NCI-H187 treated with DMSO at 0.1 percent for 48 hours (cell line): ENCODE measurements around the gene DYNLL1.
"Not testable (repeated sequence)": the region's sequence is repeated elsewhere in the genome, so short reads cannot be mapped to it uniquely, and the experiment has no call there.

Experiments used
- DNase-seq: peaks from one replicate; lab custom pipeline; 2025; lab: John Stamatoyannopoulos, UW

DYNLL1 gene

DNA sequence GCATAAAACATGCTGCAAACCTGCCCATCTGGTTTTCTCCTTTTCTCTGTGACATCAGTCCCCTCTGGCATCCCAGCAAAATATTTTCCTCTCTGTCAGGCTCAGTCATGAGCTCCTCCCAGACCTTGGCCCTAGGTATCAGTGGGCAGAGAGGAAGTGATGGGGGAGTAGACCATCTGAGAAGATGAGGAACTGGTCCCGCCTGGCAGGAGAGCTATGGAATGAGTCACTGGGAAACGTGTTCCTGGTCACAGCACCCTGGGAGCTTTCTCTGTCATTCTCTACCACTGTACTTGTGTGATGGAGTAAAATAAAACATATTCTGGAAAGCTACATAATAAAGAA lies 21.3 kb upstream of the DYNLL1 start:
- DNase-seq, result no peak

DNA sequence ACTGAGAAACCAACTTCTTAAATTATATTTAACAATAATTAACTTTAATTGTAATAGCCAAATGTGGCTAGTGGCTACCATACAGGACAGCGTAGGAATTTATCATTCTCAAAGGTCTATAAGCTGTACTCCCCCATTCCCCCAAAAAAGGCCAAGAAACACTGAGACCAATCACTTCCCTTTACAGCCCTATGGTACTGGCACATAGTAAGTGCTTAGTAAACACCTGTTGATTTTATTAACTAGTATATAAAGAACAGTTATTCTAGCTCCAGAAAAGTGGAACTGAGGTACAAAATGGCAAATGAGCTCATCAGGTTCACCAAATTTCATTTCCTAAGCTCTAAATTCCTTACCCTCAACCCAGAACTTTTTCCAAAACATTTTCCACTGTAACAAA lies 20.3 kb upstream of the DYNLL1 start:
- DNase-seq, result no peak

DNA sequence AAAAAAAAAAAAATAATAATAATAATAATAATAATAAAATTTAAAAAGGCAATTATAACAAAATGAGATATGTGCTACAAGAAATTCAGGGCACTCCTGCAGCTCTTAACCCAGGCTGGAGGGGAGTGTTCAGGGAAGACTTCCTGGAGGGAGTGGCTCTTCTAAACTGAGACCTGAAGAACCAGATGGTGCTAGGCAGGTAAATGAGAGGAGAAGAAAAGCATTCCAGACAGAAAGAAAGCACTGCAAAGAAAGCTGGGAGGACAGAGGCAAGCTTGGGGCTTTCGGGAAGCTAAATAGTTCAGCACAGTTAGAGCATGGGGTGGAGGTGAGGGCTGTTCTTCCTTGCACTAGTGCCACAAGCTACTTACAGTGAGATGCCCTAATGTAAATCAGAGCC lies 16.5 kb upstream of the DYNLL1 start:
- no peak for DNase-seq

DNA sequence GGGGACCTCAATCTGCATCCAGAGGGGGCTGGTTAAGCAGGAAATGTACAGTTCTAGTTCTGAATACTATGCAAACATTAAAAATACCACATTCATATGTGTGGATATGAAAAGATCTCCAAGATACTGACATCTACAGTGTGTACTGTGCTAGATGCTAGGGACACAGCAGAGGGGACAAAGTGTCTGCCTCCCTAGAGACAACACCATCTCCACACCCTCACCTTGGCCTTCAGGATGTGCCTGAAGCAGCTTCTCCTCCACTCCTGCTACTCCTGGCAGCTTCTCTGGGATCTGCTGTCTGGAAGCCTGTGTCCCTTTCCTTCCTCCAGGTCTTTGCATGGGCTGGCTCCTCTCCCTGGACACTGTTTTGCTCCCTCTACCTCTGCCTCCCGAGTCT lies 15.7 kb upstream of the DYNLL1 start:
- DNase-seq, result no peak

DNA sequence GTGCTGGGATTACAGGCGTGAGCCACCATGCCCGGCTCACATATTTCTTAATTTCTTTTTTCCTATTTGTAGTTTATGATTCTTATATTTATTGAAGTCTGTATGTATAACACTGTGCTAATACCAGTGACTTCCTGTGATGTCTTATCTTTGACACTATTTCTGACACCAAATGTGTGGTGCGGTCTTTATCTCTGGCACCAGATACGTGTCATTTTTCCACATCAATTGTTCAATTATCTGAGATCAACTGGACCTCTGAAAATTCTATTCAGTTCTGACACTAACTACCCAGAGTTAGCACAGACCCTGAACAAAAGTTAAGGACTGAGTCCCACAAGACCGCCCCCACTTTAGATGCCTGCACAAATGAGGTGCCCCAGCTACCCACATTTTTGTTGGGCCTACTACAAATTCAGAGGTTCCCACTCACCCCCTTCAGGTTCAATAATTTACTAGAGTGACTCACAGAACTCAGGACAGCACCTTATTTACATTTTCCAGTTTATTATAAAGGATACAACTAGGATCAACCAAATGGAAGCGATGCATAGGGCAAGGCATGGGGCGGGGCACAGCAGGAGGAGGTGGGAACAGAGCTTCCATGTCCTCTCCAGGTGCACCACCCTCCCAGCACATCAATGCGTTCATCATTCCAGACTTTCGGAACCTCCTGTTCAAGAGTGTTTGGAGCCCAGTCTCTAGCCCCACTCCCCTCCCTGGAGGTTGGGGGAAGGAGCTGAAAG lies 14.7 kb upstream of the DYNLL1 start:
- no peak for DNase-seq

DNA sequence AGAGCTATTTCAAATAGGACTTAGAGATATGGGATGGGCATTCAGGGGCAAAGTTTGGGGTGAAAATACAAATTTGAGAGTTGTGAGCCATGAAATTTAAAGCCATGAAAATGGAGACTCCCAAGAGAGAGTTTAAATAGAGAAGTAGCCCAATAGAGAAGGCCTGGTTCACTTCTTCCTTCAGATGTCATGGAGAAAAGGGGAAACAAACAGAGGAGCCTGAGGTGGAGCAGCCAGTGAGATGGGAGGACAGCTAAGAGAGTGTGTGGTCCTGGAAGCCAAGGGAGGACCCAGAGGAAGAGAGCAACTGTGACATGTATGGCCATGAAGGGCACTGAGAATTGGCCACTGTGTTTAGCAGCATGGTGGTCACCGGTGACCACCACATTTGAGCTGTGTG lies 12.3 kb upstream of the DYNLL1 start:
- no peak for DNase-seq

DNA sequence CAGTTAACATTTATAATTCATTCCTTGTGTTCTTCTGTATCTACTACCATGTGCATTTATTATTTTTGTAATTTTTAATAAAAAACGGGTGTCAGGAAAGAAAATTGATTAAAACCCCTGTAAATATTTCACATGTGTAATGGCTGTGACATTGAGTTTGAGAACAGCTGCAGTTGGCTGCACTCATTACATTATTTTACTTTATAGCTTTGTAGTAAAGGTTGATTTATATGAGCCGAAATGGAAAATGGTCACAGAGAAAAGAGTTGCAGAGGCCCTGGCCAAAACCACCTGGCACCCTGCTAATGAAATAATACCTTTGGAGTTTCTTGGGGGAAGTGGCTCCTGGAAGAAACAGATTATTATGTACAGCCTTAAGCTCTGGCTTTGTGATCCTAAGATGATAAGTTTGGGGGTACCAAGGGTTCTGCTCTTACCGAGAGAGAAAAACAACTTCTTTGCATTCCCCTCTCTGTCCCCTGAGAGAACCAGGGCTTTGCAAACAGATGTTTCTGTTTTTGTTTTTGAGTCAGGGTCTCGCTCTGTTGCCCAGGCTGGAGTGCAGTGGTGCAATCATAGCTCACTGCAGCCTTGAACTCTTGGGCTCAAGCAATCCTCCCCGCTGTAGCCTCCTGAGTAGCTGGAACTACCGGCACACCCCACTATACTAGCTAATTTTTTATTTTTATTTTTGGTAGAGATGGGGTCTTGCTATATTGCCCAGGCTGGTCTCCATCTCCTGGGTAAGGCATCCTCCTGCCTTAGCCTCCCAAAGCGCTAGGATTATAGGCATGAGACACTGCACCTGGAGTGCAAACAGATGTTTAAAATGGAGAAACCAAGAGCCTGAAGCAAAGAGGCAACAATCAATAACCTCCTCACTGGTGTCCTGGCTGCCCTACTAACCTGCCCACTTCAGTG lies 9.7 kb upstream of the DYNLL1 start:
- no peak for DNase-seq

DNA sequence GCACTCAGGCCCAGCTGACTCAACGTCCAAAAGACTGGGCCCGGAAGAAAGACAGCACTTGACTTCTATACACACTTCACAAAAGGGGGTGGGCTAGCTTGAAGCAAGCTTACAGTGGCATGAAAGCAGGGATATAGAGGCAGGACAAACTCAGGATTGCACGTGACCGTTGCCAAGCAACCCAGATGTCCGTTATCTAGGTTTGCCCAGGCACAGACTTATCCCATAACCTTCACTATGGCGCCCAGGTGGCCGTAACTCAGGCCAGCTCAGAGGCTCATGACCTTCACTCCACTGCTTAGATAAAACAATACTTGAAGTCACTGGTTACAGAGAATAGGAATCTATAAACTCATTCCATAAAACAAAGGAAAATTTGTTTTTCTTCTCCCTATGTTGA lies 8.4 kb upstream of the DYNLL1 start:
- not testable (repeated sequence) for DNase-seq

DNA sequence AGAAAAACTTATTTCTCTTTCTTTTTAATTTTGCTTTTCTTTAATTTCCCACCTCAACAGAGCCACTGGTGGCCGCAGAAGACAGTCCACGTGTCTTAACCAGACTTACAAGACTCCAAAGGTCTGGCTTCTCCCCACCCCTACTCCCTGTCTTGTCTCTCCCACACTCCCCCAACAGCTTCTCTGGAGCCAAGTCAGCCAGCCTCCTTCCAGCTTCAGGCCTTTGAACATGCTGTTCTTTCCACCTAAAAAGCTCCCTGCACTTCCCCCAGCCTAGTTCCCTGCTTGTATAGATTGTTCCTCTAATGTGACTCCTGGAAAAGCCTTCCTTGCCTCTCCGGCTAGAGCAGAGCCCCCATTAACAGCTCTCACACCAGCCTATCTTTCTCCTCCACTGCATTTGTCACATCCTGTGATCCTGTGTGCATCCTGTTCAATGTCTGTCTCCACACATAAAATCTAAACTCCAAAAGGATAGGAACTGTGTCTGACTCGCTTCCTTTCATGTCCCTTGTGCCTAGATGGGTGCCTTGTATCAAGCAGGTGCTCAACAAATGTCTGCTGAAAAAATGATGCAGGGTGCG lies 7.8 kb upstream of the DYNLL1 start:
- DNase-seq, result no peak

DNA sequence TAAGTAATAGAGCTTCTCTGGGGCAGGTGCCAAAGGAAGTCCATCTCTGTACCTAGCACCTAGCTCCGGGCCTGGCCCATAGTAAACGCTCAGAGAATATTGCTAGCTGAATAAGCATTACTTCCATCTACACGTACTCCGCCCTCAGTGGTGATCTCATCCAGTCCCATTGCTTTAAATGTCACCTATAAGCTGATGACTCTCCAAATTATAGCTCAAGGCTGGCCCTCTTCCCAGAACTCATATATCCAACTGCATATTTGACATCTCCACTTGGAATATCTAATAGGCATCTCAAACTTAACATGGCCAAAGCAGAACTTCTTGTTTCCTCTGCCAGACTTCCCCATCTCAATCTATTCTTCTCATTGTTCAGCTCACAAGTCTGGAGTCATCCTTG lies 6.9 kb upstream of the DYNLL1 start:
- no peak for DNase-seq

DNA sequence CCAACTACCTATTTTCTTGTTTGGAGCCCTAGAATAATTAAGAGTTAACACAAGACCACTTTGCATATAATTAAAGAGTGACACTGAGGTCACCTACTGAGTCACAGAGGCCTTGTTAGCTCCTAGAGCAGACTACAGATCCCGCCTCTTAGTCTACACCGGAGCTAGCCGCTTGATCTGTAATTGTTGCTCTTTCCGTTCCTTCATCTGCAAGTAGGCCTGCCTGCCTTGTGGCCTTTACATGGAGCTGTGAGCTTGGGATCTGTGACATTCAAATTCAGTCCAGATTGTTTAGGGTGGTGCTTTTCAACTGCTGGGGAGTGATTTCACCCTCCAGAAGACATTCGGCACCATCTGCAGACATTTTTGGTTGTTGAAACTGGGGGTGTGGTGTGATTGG lies 5.6 kb upstream of the DYNLL1 start:
- DNase-seq, result no peak

DNA sequence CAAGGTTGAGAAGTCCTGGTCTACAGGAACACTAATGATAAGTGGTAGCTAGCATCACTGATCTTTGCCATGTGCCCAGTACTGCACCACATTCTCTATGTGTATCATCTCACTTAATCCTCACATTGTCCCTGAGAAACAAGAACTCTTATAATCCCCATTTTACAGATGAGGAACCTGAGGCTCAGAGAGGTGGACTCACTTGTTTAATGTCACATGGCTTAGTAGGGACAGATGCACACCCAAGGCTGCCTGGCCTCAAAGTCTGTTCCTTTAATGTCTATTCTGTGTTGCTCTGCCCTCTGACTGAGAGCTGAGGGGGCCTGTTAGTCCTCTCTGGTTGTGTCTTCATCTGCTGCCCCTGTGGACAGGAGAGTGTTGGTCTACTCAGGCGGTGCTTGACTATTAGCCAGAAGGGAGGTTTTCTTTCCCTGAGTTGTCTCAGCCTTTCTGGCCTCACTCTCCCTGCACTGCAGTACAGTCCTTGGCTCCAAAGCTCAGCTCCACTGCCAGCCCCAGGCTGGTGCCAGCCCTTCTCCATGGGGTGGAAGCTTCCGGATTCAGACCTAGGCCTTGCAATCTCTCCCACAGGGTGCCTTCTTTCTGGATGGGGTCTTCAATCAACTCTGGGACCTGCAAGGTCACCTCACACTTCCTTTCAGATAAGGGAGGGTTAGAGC lies 4.9 kb upstream of the DYNLL1 start:
- DNase-seq, result no peak

DNA sequence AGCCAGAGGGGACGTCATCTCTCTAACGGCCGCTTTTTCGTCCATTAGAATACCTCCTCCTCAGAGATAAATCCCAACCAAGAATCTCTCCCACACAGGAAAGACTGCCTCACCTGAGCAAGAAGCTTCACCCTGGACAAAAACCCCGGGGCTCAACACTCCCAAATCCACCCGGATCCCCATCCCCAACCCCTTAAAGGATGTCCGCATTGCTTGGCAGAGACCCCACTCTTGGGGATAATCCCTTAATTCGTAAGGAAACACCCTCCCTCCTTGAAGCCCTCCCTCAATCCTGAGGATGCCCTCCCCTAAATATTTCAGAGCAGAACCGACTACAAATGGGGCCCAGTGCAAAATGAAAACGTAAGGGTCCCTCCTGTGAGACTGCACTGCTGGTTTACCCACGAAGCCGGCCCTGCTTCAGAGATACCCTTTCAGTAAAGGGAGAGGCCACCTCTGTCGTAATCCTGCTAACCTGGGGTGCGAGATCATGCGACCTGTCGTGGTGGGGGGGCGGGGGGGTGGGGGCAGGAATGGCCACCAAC lies 655 bp upstream of the DYNLL1 start:
- DNase-seq, result no peak

DNA sequence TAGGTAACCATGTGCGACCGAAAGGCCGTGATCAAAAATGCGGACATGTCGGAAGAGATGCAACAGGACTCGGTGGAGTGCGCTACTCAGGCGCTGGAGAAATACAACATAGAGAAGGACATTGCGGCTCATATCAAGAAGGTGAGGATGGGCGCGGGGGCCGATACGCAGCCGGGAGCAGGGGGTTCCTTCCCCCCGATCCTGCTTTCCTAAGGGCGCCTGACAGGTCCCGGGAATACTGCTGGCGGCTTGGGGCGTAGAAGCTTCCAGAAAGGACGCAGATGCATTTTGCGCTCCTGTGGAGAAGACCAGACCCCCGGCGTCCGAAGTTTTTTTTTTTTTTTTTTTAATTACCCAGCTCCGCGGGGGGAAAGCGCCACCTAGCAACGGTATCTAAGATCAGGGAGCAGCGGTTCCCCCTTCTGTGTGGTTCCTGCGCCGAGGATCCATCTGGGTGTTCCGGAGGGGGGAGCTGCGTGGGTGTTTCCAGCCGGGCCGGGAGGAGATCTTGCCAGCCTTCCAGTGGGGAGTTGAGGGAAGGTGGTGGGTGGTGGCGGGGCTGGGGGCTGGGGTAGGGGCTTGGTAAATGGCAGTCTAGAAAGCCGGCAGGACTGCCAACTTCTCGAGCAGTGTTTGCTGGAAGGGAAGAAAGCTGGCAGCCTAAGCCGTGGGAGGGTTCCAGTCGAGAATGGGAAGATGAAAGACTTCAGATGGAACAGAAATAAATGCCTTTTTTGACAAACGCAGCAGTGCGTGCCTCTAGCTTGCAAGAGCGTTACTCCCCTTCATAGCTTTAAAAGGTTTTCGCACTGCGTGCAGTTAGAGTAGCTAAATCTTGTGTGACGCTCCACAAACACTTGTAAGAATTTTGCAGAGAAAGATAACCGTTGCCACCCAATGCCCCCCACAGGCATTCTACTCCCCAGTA lies 764 bp downstream of the DYNLL1 start:
- DNase-seq, result no peak

DNA sequence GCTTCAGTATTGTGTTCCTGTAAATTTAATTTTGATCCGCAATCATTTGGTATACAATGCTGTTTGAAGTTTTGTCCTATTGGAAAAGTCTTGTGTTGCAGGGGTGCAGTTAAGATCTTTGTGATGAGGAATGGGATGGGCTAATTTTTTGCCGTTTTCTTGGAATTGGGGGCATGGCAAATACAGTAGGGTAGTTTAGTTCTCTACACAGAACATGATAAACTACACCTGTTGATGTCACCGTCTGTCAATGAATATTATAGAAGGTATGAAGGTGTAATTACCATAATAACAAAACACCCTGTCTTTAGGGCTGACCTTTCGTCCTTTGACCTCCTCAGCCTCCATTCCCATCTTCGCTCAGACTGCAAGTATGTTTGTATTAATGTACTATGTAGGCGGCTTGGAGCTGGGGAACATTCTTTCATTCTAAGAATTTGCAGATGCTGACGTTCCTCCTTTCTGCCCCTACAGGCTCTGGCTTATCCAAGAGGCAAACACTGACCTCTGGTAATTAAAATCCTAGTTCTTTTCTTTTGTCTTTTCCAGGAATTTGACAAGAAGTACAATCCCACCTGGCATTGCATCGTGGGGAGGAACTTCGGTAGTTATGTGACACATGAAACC lies 1.7 kb downstream of the DYNLL1 start:
- no peak for DNase-seq

DNA sequence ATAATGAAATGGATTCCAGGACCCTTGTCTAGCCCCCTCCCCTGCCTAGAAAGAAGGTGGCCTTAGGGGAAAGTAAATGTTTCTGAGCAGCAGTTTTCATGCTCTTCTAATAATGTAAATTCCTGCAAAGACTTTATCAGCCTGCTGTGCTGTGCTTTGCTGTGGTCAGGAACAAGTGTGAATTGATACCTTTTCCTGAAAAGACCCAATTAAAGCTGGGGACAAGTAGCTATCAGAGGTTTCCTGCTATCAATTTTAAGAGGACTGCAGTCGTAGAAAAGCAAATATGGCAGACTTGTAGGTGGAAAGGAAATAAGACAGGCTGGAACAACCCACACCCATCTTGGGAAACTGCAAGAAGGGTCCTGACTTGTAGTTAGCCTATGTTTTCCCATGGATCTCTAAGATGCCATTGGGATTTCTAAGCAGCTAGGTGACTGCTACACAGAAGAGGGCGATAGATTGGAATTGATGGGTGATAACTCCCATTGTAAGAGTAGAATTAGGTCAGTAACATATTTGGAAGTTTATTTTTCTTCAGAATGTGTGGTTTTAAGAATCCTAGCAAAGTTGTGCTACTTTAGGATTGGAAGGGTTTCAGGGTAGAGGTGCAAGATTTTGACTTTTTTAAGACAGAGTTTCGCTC lies 3.1 kb downstream of the DYNLL1 start:
- DNase-seq, result no peak

DNA sequence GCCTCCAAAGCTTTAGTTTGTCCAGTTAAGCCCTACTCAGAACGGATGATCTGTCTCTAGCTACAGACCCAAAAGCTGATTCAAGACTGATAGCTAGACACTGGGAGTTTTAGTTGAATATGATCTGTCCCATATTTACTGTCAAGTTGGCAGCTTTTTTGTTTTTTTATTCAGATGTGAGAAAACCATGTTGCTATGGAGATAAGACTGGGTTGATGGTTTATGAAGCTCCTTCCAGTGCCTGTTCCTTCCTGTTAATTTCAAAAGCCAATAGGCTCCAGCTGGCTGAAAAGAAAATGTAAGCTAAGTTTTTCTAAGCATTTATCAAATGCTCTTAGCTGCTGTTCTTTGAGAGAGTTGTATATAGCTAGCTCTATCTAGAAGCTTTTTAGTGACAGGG lies 4.7 kb downstream of the DYNLL1 start:
- DNase-seq, result no peak

DNA sequence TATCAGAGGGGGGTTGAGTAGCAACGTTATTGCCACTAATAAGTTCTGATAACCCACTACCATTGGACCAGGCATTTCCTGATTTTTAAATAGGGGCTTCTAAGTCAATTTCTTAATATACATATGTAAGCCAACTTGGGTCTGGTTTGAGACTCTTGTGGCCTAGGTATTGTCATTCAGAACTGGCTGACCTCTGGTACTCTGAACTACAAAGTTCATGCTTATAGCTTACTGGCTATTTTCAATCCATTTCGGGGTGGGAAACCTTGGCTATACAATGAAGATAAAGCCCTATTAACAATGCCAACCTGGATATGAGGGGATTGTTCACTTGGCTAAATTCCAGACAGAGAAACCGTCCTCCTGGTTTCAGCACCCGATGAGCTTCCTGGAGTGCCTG lies 8.7 kb downstream of the DYNLL1 start:
- no peak for DNase-seq

DNA sequence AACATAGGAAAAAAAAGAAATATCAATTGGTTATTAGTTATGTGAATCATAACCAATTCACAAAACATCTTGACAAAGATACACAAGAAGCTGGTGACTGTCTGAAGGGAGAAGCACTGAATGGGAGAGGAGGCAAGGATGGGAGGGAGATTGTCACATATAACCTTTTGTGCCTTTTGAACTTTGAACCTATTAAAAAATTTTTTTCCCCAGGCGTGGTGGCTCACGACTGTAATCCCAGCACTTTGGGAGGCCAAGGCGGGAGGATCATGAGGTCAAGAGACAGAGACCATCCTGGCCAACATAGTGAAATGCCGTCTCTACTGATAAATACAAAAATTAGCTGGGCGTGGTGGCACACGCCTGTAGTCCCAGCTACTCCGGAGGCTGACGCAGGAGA lies 12.6 kb downstream of the DYNLL1 start:
- DNase-seq, result no peak

DNA sequence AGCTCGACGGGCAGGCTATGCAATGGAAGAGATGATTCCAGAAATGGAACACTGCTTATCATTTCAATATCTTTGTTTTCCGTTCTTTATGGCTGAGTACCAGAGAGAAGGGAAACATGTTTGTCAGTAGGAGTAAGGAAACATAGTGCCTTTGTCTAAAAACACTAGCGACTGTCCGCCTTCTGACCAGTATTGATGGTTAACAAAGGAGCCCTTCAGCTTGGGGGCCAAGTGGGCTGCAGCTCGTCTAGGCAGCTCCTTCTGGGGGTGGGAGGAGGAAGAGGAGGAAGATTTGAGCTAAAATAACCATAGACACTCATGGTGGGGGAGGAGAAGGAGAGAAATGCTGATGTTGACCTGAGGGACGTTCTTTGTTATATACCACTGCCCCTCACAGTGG lies 18.1 kb downstream of the DYNLL1 start:
- no peak for DNase-seq
